ENCODE results near the gene SLC1A4. TPM values are rescaled to one million over a fixed set of nuclear protein-coding genes. Genes with fewer than 3 reads are reported as not detected.
A peak's percentile ranks its signal among the peaks of the same experiment; 100 is the strongest.

Gene SLC1A4
- total and polyA plus RNA-seq, 10 of the 15 experiments (the other 5 are each of a cell fraction or from before 2014, with no cell fraction given), result 10.8 to 43.2 (median 27.7) TPM

DNA sequence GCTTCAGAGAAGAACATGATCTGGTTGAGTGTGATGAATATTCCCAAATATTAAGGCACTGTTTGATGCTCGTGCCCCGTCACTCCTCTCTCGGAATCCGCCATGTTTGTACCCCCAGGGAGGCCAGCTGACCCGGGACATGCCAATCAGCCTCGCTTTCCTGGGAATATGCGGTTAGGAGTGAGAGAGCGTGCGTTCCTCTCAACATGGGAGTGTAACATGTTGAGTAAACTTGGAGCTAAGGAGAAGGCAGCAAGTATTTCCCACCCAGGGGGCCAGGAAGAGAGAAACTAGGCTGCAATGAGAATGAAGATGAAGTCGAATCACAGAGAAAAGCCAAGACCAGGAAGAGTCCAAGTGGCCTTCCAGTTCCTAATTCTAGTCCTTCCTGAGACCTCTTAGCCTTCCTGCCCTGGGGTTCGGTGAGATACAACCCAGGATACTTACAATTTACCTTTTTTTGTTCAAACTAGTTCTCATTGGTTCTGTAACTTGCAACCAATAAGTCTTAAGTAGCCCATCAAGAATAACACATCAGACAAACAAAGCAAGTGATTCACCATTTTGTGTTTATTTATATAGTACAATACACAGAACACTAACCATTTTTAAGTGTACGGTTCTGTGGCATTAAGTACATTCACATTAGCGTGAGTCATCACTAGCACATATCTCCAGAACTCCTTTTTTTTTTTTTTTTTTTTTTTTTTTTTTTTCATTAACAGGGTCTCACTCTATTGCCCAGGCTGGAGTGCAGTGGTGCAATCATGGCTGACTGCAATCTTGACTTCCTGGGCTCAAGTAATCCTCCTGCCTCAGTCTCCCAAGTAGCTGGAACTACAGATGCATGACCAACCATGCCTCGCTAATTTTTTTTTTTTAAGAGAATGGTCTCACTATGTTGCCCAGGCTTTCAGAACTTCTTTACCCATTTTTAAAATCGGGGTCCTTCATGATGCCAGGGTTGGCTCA lies 36.4 kb upstream of the SLC1A4 start (continued):
- TF ChIP-seq, protein P1, sequence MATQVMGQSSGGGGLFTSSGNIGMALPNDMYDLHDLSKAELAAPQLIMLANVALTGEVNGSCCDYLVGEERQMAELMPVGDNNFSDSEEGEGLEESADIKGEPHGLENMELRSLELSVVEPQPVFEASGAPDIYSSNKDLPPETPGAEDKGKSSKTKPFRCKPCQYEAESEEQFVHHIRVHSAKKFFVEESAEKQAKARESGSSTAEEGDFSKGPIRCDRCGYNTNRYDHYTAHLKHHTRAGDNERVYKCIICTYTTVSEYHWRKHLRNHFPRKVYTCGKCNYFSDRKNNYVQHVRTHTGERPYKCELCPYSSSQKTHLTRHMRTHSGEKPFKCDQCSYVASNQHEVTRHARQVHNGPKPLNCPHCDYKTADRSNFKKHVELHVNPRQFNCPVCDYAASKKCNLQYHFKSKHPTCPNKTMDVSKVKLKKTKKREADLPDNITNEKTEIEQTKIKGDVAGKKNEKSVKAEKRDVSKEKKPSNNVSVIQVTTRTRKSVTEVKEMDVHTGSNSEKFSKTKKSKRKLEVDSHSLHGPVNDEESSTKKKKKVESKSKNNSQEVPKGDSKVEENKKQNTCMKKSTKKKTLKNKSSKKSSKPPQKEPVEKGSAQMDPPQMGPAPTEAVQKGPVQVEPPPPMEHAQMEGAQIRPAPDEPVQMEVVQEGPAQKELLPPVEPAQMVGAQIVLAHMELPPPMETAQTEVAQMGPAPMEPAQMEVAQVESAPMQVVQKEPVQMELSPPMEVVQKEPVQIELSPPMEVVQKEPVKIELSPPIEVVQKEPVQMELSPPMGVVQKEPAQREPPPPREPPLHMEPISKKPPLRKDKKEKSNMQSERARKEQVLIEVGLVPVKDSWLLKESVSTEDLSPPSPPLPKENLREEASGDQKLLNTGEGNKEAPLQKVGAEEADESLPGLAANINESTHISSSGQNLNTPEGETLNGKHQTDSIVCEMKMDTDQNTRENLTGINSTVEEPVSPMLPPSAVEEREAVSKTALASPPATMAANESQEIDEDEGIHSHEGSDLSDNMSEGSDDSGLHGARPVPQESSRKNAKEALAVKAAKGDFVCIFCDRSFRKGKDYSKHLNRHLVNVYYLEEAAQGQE (IDR thresholded peaks at IDR 0.05; ENCODE audit: low read depth, low read length), result no peak
- no peak for TF ChIP-seq BCL3 (IDR thresholded peaks at IDR 0.05; ENCODE audit: borderline replicate concordance, insufficient read depth, low read depth, low read length, poor library complexity, severe bottlenecking)
- no peak for TF ChIP-seq DPF2 (IDR thresholded peaks at IDR 0.05)
- TF ChIP-seq SREBF2 (IDR thresholded peaks at IDR 0.05; ENCODE audit: low read length), result no peak
- TF ChIP-seq NBN (IDR thresholded peaks at IDR 0.05), result no peak

DNA sequence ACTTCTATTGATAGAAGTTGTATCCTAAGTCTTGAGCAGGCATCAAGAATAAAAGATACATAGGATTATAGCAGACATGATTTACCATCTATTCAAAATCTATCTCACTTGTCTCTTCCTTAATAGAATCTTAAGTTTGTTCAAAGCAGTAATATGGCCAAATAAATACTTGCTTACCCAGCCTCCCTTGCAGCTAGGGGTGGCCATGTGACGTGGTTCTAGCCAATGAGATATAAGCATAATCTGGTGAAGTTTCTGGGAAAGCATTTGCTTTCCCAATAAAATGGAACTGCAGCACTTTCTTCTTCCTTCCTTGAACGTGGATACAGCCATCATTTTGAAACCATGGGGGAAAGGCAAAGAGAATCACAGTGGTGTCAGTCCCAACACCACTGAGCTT lies 33.7 kb upstream of the SLC1A4 start:
- intact Hi-C loops (cut with micrococcal nuclease; ENCODE audit: unreplicated experiment) (no loop called here), in situ Hi-C loops (cut with MboI) (no loop called here)
- DNase-seq (ENCODE audit: low read depth, low spot score) (no peak), ATAC-seq (no peak), FAIRE-seq (no peak)
- SMC1A ChIA-PET (ENCODE audit: uncharacterized antibody, unreplicated experiment), result no interaction called here
- Histone ChIP-seq H4K20me1 (ENCODE audit: control insufficient read depth, insufficient read depth) (no peaks in the 10 kb centered on the region), H3K4me3 (no peak overlapping the region), H3K9ac (ENCODE audit: control insufficient read depth, insufficient read depth, low read length) (no peak overlapping the region), H2AFZ (ENCODE audit: control insufficient read depth, low read depth, low read length) (no peak overlapping the region), H3K36me3 (ENCODE audit: control insufficient read depth in 2 of 2, insufficient read depth in 2 of 2, low read length in 1 of 2) (no peaks in the 10 kb centered on the region), H3K27me3 (replicated peaks in 1 of 2; ENCODE audit: control insufficient read depth in 2 of 2, insufficient read depth in 2 of 2, low read length in 1 of 2) (no peaks in the 10 kb centered on the region), H3K79me2 (ENCODE audit: control insufficient read depth, insufficient read depth, low read length) (no peaks in the 10 kb centered on the region), H3K9me3 (replicated peaks; ENCODE audit: control insufficient read depth, insufficient read depth, low read length) (peaks cover 2% of the 10 kb centered on the region; the same call in 2 of the 3 replicates), H3K4me2 (ENCODE audit: control insufficient read depth, insufficient read depth) (no peak overlapping the region), H3K4me1 (ENCODE audit: control insufficient read depth, insufficient read depth, low read length) (peaks cover 3% of the 10 kb centered on the region; the same call in 1 of the 2 replicates), H3K27ac (ENCODE audit: control insufficient read depth, insufficient read depth) (no peak overlapping the region)
- POLR2A ChIA-PET, result interaction anchor here (0.6 kb wide), 1 partner anchor 226 kb away, joined by 5 read pairs; no protein-coding TSS in a partner anchor
- no TSS peak for BruUV-seq (replicated peaks)
- WGBS (ENCODE audit: insufficient coverage, insufficient replicate concordance, low lambda C conversion rate, missing lambda C conversion rate), result 75% methylated on average over 2 of the region's 2 CpGs
- RAD21 ChIA-PET (ENCODE audit: unreplicated experiment), result no interaction called here
- TF ChIP-seq ZSCAN29 (IDR thresholded peaks at IDR 0.05), result no peak
- TF ChIP-seq USF1 (IDR thresholded peaks at IDR 0.05; ENCODE audit: borderline replicate concordance, extremely low read length, insufficient read depth, low read depth, low read length), result peak; percentile 34
- 0 out of 2 replicates have a peak, but pooled peaks have one; percentile 11 for TF ChIP-seq RAD51 (IDR thresholded peaks at IDR 0.05)
- CTCF ChIA-PET, result interaction anchor here (0.6 kb wide), 1 partner anchor 31 kb away, joined by 3 read pairs; no protein-coding TSS in a partner anchor

Measured in GM12878 (cell line).